K562 (cell line): ENCODE data around the gene CD4. TPM values are rescaled to one million over a fixed set of nuclear protein-coding genes. Genes with fewer than 3 reads are reported as not detected.

ENCODE experiments used
- CCNT2 ChIP-seq: IDR thresholded peaks from 2 replicates; pipeline ENCODE4 v1.6.1; 2011; ENCODE audit warnings: borderline replicate concordance, low read depth, mild to moderate bottlenecking, moderate library complexity, mixed read lengths, low read length; ENCODE audit not compliant: insufficient read length; ENCODE audit errors: extremely low read depth
- CREB1 ChIP-seq, 2 experiments: sonication (generic) in 1 of 2; formaldehyde crosslinking in 1 of 2; IDR thresholded peaks; 2 replicates each; pipeline versions ENCODE4 v1.6.1 to v1.8.0; 2012 to 2022; ENCODE audit warnings: inconsistent platforms in 1 of 2, mild to moderate bottlenecking in 1 of 2, missing genetic modification reagents in 1 of 2, moderate library complexity in 1 of 2
- CTBP1 ChIP-seq: fragments of 450-650 bp; IDR thresholded peaks from 2 replicates; pipeline ENCODE4 v1.6.1; 2016; ENCODE audit warnings: borderline replicate concordance
- FOXM1 ChIP-seq, 2 experiments: fragments of 450-650 bp in 1 of 2; sonication (generic) in 1 of 2; formaldehyde crosslinking in 1 of 2; IDR thresholded peaks; 2 replicates each; pipeline versions ENCODE4 v1.6.1 to v1.9.0; 2017 to 2022; ENCODE audit warnings: low read depth in 2 of 2, mild to moderate bottlenecking in 2 of 2, missing genetic modification reagents in 1 of 2, moderate library complexity in 1 of 2
- HCFC1 ChIP-seq: IDR thresholded peaks from 2 replicates; pipeline ENCODE4 v1.6.1; 2012; ENCODE audit warnings: low read depth, low read length, improper control_type of control experiment
- MTA3 ChIP-seq: fragments of 450-650 bp; formaldehyde crosslinking; IDR thresholded peaks from 2 replicates; pipeline ENCODE4 v1.6.1; 2017; ENCODE audit warnings: mild to moderate bottlenecking, borderline replicate concordance
- POLR2G ChIP-seq: fragments of 200-400 bp; formaldehyde crosslinking; IDR thresholded peaks from 2 replicates; pipeline ENCODE4 v1.6.1; 2017; ENCODE audit warnings: low read depth, mild to moderate bottlenecking, antibody characterized with exemption, low read length, moderate library complexity
- POU5F1 ChIP-seq: fragments of 150-350 bp; IDR thresholded peaks from 2 replicates; pipeline ENCODE4 v1.6.1; 2014; ENCODE audit warnings: borderline replicate concordance, low read length, low read depth, mild to moderate bottlenecking; ENCODE audit not compliant: partially characterized antibody
- SMAD4 ChIP-seq: fragments of 250-450 bp; sonication (Bioruptor Pico); conservative IDR thresholded peaks from 2 replicates; pipeline ENCODE4 v1.8.0; 2021; ENCODE audit warnings: inconsistent platforms, mild to moderate bottlenecking, moderate library complexity
- TAF15 ChIP-seq: fragments of 200-400 bp; formaldehyde crosslinking; IDR thresholded peaks from 2 replicates; pipeline ENCODE4 v1.6.1; 2017; ENCODE audit warnings: mild to moderate bottlenecking, low read depth, low read length, moderate library complexity
- polyA plus RNA-seq, 8 experiments: library from polyadenylated mRNA; depleted of rRNA in 4 of 8; stranded (reverse) in 5 of 8; unstranded in 3 of 8; fragments of >200 nt; fragmentation: Nextera tagmentation in 2 of 8; fragmentation: Illumina TruSeq in 1 of 8; extraction: Ambion mirVana in 2 of 8; extraction: Trizol in 1 of 8; gene quantifications; 2 replicates each; pipeline versions ENCODE4 v1.2.1 to v1.2.3, GENCODE V29; 2011 to 2014; ENCODE audit warnings: inconsistent platforms in 1 of 8, missing spikeins in 1 of 8
- total RNA-seq, 7 experiments: library from RNA; depleted of rRNA in 6 of 7; stranded (reverse); fragments of >200 nt in 6 of 7; fragmentation: Illumina TruSeq in 2 of 7; extraction: Trizol in 2 of 7; gene quantifications; 2 replicates each; pipeline versions ENCODE4 v1.2.1 to v1.2.3, GENCODE V29; 2011 to 2021; ENCODE audit warnings: low replicate concordance in 1 of 7
- TF ChIP-seq, protein P1 (sequence below): sonication (generic); formaldehyde crosslinking; IDR thresholded peaks from 2 replicates; pipeline ENCODE4 v1.8.0; 2022; ENCODE audit warnings: mild to moderate bottlenecking, missing genetic modification reagents
- TF ChIP-seq, protein P2 (sequence below): sonication (generic); formaldehyde crosslinking; IDR thresholded peaks from 2 replicates; pipeline ENCODE4 v1.8.0; 2022; ENCODE audit warnings: missing genetic modification reagents, mild to moderate bottlenecking, moderate library complexity, borderline replicate concordance
- TF ChIP-seq, protein P3 (sequence below): IDR thresholded peaks from 2 replicates; pipeline ENCODE4 v1.6.1; 2011; ENCODE audit warnings: borderline replicate concordance, low read depth, mild to moderate bottlenecking, moderate library complexity, low read length; ENCODE audit not compliant: insufficient read depth, poor library complexity, severe bottlenecking

Gene CD4
- total and polyA plus RNA-seq, 9 of the 15 experiments (the other 6 are each of a cell fraction or from before 2014, with no cell fraction given) = 0.06 to 0.27 (median 0.09) TPM; not detected in 5

DNA sequence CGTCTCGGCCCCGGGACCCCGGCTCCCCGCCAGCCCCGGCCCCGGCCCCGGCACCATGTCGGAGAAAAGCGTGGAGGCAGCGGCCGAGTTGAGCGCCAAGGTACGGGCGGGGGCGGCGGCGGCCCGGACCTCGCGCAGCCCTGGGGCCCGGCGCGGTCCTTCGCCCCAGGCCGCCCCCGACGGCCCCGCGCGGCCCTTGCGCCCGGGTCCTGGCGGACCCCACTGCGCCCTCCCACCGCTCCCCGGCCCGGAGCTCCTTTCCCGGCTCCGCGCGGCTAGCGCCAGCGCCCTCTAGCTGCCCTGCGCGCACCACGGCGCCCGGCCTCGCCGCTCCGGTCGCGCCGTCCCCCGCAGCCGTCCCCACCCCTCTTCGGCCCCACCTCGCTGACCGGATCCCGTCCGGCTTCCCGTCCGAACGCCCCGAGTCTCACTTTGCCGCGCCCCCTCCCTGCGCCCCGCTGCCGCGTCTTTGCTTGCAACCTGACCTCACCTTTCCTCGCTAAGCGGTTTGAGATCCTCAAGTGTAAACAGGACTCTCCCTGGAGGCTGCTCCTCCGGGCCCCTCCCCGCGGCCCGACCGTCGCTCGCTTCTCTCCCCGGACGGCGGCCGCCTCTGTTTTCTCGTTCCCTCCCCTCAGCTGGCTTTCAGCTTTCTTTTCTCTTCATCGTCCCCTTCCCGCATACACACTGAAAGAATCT is 22.5 kb upstream of the CD4 start (continued):
- TF ChIP-seq, protein P1, sequence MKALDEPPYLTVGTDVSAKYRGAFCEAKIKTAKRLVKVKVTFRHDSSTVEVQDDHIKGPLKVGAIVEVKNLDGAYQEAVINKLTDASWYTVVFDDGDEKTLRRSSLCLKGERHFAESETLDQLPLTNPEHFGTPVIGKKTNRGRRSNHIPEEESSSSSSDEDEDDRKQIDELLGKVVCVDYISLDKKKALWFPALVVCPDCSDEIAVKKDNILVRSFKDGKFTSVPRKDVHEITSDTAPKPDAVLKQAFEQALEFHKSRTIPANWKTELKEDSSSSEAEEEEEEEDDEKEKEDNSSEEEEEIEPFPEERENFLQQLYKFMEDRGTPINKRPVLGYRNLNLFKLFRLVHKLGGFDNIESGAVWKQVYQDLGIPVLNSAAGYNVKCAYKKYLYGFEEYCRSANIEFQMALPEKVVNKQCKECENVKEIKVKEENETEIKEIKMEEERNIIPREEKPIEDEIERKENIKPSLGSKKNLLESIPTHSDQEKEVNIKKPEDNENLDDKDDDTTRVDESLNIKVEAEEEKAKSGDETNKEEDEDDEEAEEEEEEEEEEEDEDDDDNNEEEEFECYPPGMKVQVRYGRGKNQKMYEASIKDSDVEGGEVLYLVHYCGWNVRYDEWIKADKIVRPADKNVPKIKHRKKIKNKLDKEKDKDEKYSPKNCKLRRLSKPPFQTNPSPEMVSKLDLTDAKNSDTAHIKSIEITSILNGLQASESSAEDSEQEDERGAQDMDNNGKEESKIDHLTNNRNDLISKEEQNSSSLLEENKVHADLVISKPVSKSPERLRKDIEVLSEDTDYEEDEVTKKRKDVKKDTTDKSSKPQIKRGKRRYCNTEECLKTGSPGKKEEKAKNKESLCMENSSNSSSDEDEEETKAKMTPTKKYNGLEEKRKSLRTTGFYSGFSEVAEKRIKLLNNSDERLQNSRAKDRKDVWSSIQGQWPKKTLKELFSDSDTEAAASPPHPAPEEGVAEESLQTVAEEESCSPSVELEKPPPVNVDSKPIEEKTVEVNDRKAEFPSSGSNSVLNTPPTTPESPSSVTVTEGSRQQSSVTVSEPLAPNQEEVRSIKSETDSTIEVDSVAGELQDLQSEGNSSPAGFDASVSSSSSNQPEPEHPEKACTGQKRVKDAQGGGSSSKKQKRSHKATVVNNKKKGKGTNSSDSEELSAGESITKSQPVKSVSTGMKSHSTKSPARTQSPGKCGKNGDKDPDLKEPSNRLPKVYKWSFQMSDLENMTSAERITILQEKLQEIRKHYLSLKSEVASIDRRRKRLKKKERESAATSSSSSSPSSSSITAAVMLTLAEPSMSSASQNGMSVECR (CRISPR knock-in tag) = no peak; the same call in none of the 2 replicates
- peak; percentile 71 for TF ChIP-seq CTBP1
- no peak for TF ChIP-seq POU5F1
- TF ChIP-seq CREB1 (IDR thresholded peaks at IDR 0.05) = peak; percentile 27; the same call in 1 of the 2 replicates
- 0 out of 2 replicates have a peak, but pooled peaks have one; percentile 32 for TF ChIP-seq CREB1 (CRISPR knock-in tag; IDR thresholded peaks at IDR 0.05)
- peak; percentile 25; the same call in 1 of the 2 replicates for TF ChIP-seq HCFC1
- TF ChIP-seq FOXM1 (IDR thresholded peaks at IDR 0.05; ENCODE audit: low read depth) = no peak
- TF ChIP-seq FOXM1 (CRISPR knock-in tag; IDR thresholded peaks at IDR 0.05; ENCODE audit: low read depth) = no peak
- peak; percentile 48 for TF ChIP-seq CCNT2
- 0 out of 2 replicates have a peak, but pooled peaks have one; percentile 43 for TF ChIP-seq MTA3
- TF ChIP-seq, protein P2, sequence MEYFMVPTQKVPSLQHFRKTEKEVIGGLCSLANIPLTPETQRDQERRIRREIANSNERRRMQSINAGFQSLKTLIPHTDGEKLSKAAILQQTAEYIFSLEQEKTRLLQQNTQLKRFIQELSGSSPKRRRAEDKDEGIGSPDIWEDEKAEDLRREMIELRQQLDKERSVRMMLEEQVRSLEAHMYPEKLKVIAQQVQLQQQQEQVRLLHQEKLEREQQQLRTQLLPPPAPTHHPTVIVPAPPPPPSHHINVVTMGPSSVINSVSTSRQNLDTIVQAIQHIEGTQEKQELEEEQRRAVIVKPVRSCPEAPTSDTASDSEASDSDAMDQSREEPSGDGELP (CRISPR knock-in tag) = peak; percentile 35; the same call in 1 of the 2 replicates
- TF ChIP-seq POLR2G = peak; percentile 76
- TF ChIP-seq, protein P3, sequence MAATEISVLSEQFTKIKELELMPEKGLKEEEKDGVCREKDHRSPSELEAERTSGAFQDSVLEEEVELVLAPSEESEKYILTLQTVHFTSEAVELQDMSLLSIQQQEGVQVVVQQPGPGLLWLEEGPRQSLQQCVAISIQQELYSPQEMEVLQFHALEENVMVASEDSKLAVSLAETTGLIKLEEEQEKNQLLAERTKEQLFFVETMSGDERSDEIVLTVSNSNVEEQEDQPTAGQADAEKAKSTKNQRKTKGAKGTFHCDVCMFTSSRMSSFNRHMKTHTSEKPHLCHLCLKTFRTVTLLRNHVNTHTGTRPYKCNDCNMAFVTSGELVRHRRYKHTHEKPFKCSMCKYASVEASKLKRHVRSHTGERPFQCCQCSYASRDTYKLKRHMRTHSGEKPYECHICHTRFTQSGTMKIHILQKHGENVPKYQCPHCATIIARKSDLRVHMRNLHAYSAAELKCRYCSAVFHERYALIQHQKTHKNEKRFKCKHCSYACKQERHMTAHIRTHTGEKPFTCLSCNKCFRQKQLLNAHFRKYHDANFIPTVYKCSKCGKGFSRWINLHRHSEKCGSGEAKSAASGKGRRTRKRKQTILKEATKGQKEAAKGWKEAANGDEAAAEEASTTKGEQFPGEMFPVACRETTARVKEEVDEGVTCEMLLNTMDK = peak; percentile 78
- no peak for TF ChIP-seq TAF15
- TF ChIP-seq SMAD4 = peak; percentile 44
